ENCODE measurements around the gene ZP2. TPM values are rescaled to one million over a fixed set of nuclear protein-coding genes. Genes with fewer than 3 reads are reported as not detected.
"Not testable (repeated sequence)": the region's sequence is repeated elsewhere in the genome, so short reads cannot be mapped to it uniquely, and the experiment has no call there.

Gene ZP2
- total RNA-seq, 1 donor from 2014 or later, result not detected

- DNase-seq, result no peak
Observed at GRCh38 chr16:21214086-21214485, 2.7 kb upstream of the ZP2 start.

GRCh38 chr16:21208446-21209230 is 2.7 kb downstream of the ZP2 start:
- DNase-seq, result no peak

- no peak for DNase-seq
Observed at GRCh38 chr16:21206550-21206949, 4.8 kb downstream of the ZP2 start.

GRCh38 chr16:21205303-21205702 is 6.1 kb downstream of the ZP2 start:
- no peak for DNase-seq

- DNase-seq, result no peak
Observed at GRCh38 chr16:21203155-21203797, 8.1 kb downstream of the ZP2 start.

GRCh38 chr16:21199607-21200218 is 11.7 kb downstream of the ZP2 start:
- no peak for DNase-seq

- DNase-seq, result no peak
Observed at GRCh38 chr16:21197621-21198020, 13.8 kb downstream of the ZP2 start.

GRCh38 chr16:21197112-21197511 is 14.3 kb downstream of the ZP2 start:
- no peak for DNase-seq

GRCh38 chr16:21195330-21195729 is 16.0 kb downstream of the ZP2 start:
- DNase-seq, result not testable (repeated sequence)

GRCh38 chr16:21194771-21195301 is 16.5 kb downstream of the ZP2 start:
- DNase-seq, result no peak

GRCh38 chr16:21192991-21193390 is 18.4 kb downstream of the ZP2 start:
- DNase-seq, result no peak

- no peak for DNase-seq
Observed at GRCh38 chr16:21190599-21190998, 20.8 kb downstream of the ZP2 start.

GRCh38 chr16:21190013-21190412 is 21.4 kb downstream of the ZP2 start:
- no peak for DNase-seq

GRCh38 chr16:21189311-21189710 is 22.1 kb downstream of the ZP2 start:
- no peak for DNase-seq

- peak; percentile 19 for DNase-seq
Observed at GRCh38 chr16:21186326-21186691, 25.1 kb downstream of the ZP2 start.

GRCh38 chr16:21185659-21186325 is 25.6 kb downstream of the ZP2 start:
- DNase-seq, result no peak

- DNase-seq, result peak; percentile 7
Observed at GRCh38 chr16:21184834-21185233, 26.5 kb downstream of the ZP2 start.

GRCh38 chr16:21183995-21184394 is 27.4 kb downstream of the ZP2 start:
- DNase-seq, result no peak

GRCh38 chr16:21179983-21180365 is 31.4 kb downstream of the ZP2 start:
- DNase-seq, result no peak

- no peak for DNase-seq
Observed at GRCh38 chr16:21179126-21179982, 32.0 kb downstream of the ZP2 start.

- DNase-seq, result no peak
Observed at GRCh38 chr16:21175397-21175796, 36.0 kb downstream of the ZP2 start.

- no peak for DNase-seq
Observed at GRCh38 chr16:21172650-21173049, 38.7 kb downstream of the ZP2 start.

All from dermis blood vessel endothelial cell (primary cell).